H1 (cell line): ENCODE measurements around the gene LDLRAP1. TPM values are rescaled to one million over a fixed set of nuclear protein-coding genes. Genes with fewer than 3 reads are reported as not detected.

Source experiments
- ASH2L ChIP-seq: fragments of 200-600, 300-600 bp; sonication (generic); IDR thresholded peaks from one replicate; pipeline ENCODE4 v1.7.1; 2017; ENCODE audit warnings: low read length
- CTBP2 ChIP-seq: IDR thresholded peaks from 2 replicates; pipeline ENCODE4 v1.7.0; 2011; ENCODE audit warnings: borderline replicate concordance, mild to moderate bottlenecking, moderate library complexity, mixed read lengths, low read length; ENCODE audit not compliant: insufficient read depth, insufficient read length
- HDAC2 ChIP-seq, 2 experiments: fragments of 300-600 bp in 1 of 2; sonication (generic) in 1 of 2; IDR thresholded peaks; 2 replicates each; pipeline ENCODE4 v1.6.1; 2011 to 2012; ENCODE audit warnings: low read depth in 2 of 2, low read length in 2 of 2, mild to moderate bottlenecking in 2 of 2, moderate library complexity in 2 of 2, borderline replicate concordance in 1 of 2, inconsistent platforms in 1 of 2
- JUN ChIP-seq: IDR thresholded peaks from 2 replicates; pipeline ENCODE4 v1.6.1; 2011; ENCODE audit warnings: low read depth, mild to moderate bottlenecking, improper control_type of control experiment, low read length
- JUND ChIP-seq: IDR thresholded peaks from 2 replicates; pipeline ENCODE4 v1.6.1; 2011; ENCODE audit warnings: mild to moderate bottlenecking, improper control_type of control experiment, low read length
- KDM1A ChIP-seq: fragments of 200-600, 300-600 bp; sonication (generic); IDR thresholded peaks from 2 replicates; pipeline ENCODE4 v1.7.1; 2016; ENCODE audit warnings: mild to moderate bottlenecking, low read length, borderline replicate concordance
- MAX ChIP-seq: IDR thresholded peaks from 2 replicates; pipeline ENCODE4 v1.6.1; 2012; ENCODE audit warnings: inconsistent platforms
- RBBP5 ChIP-seq: IDR thresholded peaks from 2 replicates; pipeline ENCODE4 v1.7.1; 2012; ENCODE audit warnings: low read depth, mild to moderate bottlenecking, inconsistent platforms, low read length, moderate library complexity, borderline replicate concordance
- SIRT6 ChIP-seq: IDR thresholded peaks from one replicate; pipeline ENCODE4 v1.7.1; 2012; ENCODE audit warnings: low read length, inconsistent platforms
- ZNF274 ChIP-seq: IDR thresholded peaks from 2 replicates; pipeline ENCODE4 v1.7.0; 2012; ENCODE audit warnings: low read length, borderline replicate concordance; ENCODE audit errors: extremely low read depth
- polyA plus RNA-seq, 7 experiments: library from polyadenylated mRNA; depleted of rRNA in 3 of 7; stranded (reverse) in 5 of 7; unstranded in 2 of 7; fragments of >200 nt in 5 of 7; fragments of 200-250 nt in 2 of 7; gene quantifications; 1 replicate in 5 of 7; 2 replicates in 1 of 7; 4 replicates in 1 of 7; pipeline versions ENCODE4 v1.2.1 to v1.2.3, GENCODE V29; 2011 to 2013; ENCODE audit warnings: missing spikeins in 2 of 7, mixed read lengths in 2 of 7
- total RNA-seq: library from RNA; stranded (reverse); fragmentation: NEBNext Ultra II Directional; extraction: Animal tissue kit (Norgen Biotek cat#: 25700); gene quantifications from 2 replicates; pipeline ENCODE4 v1.2.1, GENCODE V29; 2021
- TF ChIP-seq, protein P1 (sequence below): fragments of 300-600 bp; sonication (generic); IDR thresholded peaks from 2 replicates; pipeline ENCODE4 v1.7.1; 2012; ENCODE audit warnings: low read length, moderate library complexity, mild to moderate bottlenecking, inconsistent platforms; ENCODE audit not compliant: insufficient replicate concordance

Gene LDLRAP1
- total and polyA plus RNA-seq, 2 of the 8 experiments (the other 6 are each of a cell fraction or from before 2014, with no cell fraction given), result 12.8 to 13.2 TPM

GRCh38 chr1:25541425-25541824 is 2.0 kb upstream of the LDLRAP1 start (continued):
- TF ChIP-seq, protein P1, sequence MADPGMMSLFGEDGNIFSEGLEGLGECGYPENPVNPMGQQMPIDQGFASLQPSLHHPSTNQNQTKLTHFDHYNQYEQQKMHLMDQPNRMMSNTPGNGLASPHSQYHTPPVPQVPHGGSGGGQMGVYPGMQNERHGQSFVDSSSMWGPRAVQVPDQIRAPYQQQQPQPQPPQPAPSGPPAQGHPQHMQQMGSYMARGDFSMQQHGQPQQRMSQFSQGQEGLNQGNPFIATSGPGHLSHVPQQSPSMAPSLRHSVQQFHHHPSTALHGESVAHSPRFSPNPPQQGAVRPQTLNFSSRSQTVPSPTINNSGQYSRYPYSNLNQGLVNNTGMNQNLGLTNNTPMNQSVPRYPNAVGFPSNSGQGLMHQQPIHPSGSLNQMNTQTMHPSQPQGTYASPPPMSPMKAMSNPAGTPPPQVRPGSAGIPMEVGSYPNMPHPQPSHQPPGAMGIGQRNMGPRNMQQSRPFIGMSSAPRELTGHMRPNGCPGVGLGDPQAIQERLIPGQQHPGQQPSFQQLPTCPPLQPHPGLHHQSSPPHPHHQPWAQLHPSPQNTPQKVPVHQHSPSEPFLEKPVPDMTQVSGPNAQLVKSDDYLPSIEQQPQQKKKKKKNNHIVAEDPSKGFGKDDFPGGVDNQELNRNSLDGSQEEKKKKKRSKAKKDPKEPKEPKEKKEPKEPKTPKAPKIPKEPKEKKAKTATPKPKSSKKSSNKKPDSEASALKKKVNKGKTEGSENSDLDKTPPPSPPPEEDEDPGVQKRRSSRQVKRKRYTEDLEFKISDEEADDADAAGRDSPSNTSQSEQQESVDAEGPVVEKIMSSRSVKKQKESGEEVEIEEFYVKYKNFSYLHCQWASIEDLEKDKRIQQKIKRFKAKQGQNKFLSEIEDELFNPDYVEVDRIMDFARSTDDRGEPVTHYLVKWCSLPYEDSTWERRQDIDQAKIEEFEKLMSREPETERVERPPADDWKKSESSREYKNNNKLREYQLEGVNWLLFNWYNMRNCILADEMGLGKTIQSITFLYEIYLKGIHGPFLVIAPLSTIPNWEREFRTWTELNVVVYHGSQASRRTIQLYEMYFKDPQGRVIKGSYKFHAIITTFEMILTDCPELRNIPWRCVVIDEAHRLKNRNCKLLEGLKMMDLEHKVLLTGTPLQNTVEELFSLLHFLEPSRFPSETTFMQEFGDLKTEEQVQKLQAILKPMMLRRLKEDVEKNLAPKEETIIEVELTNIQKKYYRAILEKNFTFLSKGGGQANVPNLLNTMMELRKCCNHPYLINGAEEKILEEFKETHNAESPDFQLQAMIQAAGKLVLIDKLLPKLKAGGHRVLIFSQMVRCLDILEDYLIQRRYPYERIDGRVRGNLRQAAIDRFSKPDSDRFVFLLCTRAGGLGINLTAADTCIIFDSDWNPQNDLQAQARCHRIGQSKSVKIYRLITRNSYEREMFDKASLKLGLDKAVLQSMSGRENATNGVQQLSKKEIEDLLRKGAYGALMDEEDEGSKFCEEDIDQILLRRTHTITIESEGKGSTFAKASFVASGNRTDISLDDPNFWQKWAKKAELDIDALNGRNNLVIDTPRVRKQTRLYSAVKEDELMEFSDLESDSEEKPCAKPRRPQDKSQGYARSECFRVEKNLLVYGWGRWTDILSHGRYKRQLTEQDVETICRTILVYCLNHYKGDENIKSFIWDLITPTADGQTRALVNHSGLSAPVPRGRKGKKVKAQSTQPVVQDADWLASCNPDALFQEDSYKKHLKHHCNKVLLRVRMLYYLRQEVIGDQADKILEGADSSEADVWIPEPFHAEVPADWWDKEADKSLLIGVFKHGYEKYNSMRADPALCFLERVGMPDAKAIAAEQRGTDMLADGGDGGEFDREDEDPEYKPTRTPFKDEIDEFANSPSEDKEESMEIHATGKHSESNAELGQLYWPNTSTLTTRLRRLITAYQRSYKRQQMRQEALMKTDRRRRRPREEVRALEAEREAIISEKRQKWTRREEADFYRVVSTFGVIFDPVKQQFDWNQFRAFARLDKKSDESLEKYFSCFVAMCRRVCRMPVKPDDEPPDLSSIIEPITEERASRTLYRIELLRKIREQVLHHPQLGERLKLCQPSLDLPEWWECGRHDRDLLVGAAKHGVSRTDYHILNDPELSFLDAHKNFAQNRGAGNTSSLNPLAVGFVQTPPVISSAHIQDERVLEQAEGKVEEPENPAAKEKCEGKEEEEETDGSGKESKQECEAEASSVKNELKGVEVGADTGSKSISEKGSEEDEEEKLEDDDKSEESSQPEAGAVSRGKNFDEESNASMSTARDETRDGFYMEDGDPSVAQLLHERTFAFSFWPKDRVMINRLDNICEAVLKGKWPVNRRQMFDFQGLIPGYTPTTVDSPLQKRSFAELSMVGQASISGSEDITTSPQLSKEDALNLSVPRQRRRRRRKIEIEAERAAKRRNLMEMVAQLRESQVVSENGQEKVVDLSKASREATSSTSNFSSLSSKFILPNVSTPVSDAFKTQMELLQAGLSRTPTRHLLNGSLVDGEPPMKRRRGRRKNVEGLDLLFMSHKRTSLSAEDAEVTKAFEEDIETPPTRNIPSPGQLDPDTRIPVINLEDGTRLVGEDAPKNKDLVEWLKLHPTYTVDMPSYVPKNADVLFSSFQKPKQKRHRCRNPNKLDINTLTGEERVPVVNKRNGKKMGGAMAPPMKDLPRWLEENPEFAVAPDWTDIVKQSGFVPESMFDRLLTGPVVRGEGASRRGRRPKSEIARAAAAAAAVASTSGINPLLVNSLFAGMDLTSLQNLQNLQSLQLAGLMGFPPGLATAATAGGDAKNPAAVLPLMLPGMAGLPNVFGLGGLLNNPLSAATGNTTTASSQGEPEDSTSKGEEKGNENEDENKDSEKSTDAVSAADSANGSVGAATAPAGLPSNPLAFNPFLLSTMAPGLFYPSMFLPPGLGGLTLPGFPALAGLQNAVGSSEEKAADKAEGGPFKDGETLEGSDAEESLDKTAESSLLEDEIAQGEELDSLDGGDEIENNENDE, result no peak
- TF ChIP-seq SIRT6, result no peak
- no peak for TF ChIP-seq RBBP5
- no peak for TF ChIP-seq MAX
- TF ChIP-seq ASH2L, result no peak
- no peak for TF ChIP-seq JUN
- no peak for TF ChIP-seq JUND
- no peak for TF ChIP-seq HDAC2 (IDR thresholded peaks at IDR 0.05; ENCODE audit: borderline replicate concordance in 1 of 2, low read depth in 2 of 2, low read length in 2 of 2)
- TF ChIP-seq ZNF274, result no peak
- no peak for TF ChIP-seq KDM1A
- TF ChIP-seq CTBP2, result no peak
- TF ChIP-seq, all 59 proteins: peak for 0
